ENCODE measurements around the gene CYP46A1. TPM values are rescaled to one million over a fixed set of nuclear protein-coding genes. Genes with fewer than 3 reads are reported as not detected.

Gene CYP46A1
- total and polyA plus RNA-seq, 4 donors, result 0.33 to 2.5 (median 1.4) TPM

DNA sequence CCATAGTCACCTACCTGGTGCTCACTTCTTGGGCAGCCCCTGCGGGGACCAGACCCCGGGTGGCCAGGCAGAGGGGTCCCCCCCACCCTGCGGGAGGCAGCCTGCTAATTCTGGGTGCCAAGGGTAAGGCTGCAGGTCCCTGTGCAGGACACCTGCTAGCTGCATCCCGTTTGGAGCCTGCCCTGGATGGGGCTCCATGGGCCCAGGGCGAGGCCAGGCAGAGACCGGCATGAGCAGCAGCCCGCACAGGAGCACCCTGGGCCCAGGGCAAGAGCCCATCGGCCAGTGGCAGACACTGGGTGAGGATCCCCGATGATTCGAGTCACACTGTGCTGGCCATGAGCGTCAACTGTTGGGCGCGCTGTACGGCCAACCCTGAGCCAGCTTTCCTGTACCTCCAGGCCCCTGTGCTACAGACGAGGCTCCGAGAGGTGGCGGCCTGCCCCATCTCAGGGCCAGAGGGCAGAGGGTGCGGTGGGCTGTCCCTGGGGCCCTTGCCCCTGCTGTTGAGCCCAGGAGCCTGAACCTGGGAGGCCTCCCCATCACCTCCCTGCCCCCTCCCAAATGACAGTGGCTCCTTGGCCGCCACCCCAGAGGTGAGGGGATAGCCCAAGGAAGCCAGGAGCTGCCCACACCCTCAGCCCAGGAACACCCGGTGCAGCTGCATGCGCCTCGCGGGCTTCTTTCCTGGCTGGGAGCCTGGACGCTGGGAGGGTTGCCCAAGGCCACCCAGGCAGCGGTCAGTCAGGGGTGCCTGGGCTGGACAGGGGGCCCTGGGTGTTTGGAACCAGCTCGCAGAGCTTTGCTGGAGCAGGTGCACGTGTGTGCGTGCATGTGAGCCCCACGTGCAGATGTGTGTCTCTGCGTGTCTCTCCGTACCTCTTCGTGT, 47.7 kb downstream of the CYP46A1 start:
- Histone ChIP-seq H3K27me3 (ENCODE audit: control insufficient read depth in 3 of 3, insufficient read depth in 3 of 3, low read length in 2 of 3) (no peaks in the 10 kb centered on the region), H3K9ac (ENCODE audit: insufficient read depth in 1 of 2, low read length in 2 of 2) (no peak overlapping the region), H3K4me1 (ENCODE audit: control insufficient read depth in 5 of 5, insufficient read depth in 5 of 5, low read length in 5 of 5) (peaks cover 0 to 25% (median 16%) of the 10 kb centered on the region in 5 donors), H3K27ac (ENCODE audit: low read depth in 1 of 2, low read length in 1 of 2) (peak overlapping the region in 1 of 2 donors; percentile 55), H3K4me3 (no peak overlapping the region), H3K9me3 (ENCODE audit: control insufficient read depth in 4 of 4, insufficient read depth in 3 of 4, low read length in 3 of 4) (no peaks in the 10 kb centered on the region), H3K36me3 (ENCODE audit: control insufficient read depth in 4 of 4, insufficient read depth in 4 of 4, low read length in 4 of 4) (no peaks in the 10 kb centered on the region)
- no peak for TF ChIP-seq CTCF (IDR thresholded peaks at IDR 0.05; ENCODE audit: control extremely low read depth, extremely low read depth)
- ATAC-seq (ENCODE audit: insufficient read depth, low FRiP score), result no peak
- peak in 2 of 3 donors; percentile 22 to 30 for DNase-seq
- 79 to 86% methylated on average over 32 of the region's 32 CpGs for WGBS, 2 donors

- Histone ChIP-seq H3K4me1 (ENCODE audit: control insufficient read depth in 5 of 5, insufficient read depth in 5 of 5, low read length in 5 of 5) (peaks cover 0 to 33% (median 24%) of the 10 kb centered on the region in 5 donors), H3K27ac (ENCODE audit: low read depth in 1 of 2, low read length in 1 of 2) (peak overlapping the region in 1 of 2 donors; percentile 55), H3K9ac (ENCODE audit: insufficient read depth in 1 of 2, low read length in 2 of 2) (no peak overlapping the region), H3K36me3 (ENCODE audit: control insufficient read depth in 4 of 4, insufficient read depth in 4 of 4, low read length in 4 of 4) (no peaks in the 10 kb centered on the region), H3K9me3 (ENCODE audit: control insufficient read depth in 4 of 4, insufficient read depth in 3 of 4, low read length in 3 of 4) (no peaks in the 10 kb centered on the region), H3K4me3 (no peak overlapping the region), H3K27me3 (ENCODE audit: control insufficient read depth in 3 of 3, insufficient read depth in 3 of 3, low read length in 2 of 3) (no peaks in the 10 kb centered on the region)
- no peak for TF ChIP-seq CTCF (IDR thresholded peaks at IDR 0.05; ENCODE audit: control extremely low read depth, extremely low read depth)
- DNase-seq (peak in 1 of 3 donors; percentile 11), ATAC-seq (ENCODE audit: insufficient read depth, low FRiP score) (no peak)
- 83 to 88% methylated on average over 23 of the region's 23 CpGs for WGBS, 2 donors
These were observed 48.5 kb downstream of the CYP46A1 start for GRCh38 chr14:99732436-99733210.

GRCh38 chr14:99733211-99733539, 49.1 kb downstream of the CYP46A1 start:
- no peak for TF ChIP-seq CTCF (IDR thresholded peaks at IDR 0.05; ENCODE audit: control extremely low read depth, extremely low read depth)
- Histone ChIP-seq H3K27ac (ENCODE audit: low read depth in 1 of 2, low read length in 1 of 2) (peak overlapping the region in 1 of 2 donors; percentile 12), H3K9me3 (ENCODE audit: control insufficient read depth in 4 of 4, insufficient read depth in 3 of 4, low read length in 3 of 4) (no peaks in the 10 kb centered on the region), H3K27me3 (ENCODE audit: control insufficient read depth in 3 of 3, insufficient read depth in 3 of 3, low read length in 2 of 3) (no peaks in the 10 kb centered on the region), H3K4me3 (no peak overlapping the region), H3K9ac (ENCODE audit: insufficient read depth in 1 of 2, low read length in 2 of 2) (no peak overlapping the region), H3K4me1 (ENCODE audit: control insufficient read depth in 5 of 5, insufficient read depth in 5 of 5, low read length in 5 of 5) (peaks cover 0 to 38% (median 28%) of the 10 kb centered on the region in 5 donors), H3K36me3 (ENCODE audit: control insufficient read depth in 4 of 4, insufficient read depth in 4 of 4, low read length in 4 of 4) (no peaks in the 10 kb centered on the region)
- WGBS, 2 donors, result 68 to 80% methylated on average over 6 of the region's 6 CpGs
- ATAC-seq (ENCODE audit: insufficient read depth, low FRiP score) (no peak), DNase-seq (no peak)

Measured in lung (tissue), 12 donors.